WTC11 (cell line): ENCODE results near the gene SLC13A2. TPM values are rescaled to one million over a fixed set of nuclear protein-coding genes. Genes with fewer than 3 reads are reported as not detected.

Experiments
- ATAC-seq: fragments of 200-7000 bp; cut with Tn5 transposase; 2 replicates; pipeline ENCODE4 v1.10.0; 2021; ENCODE audit warnings: mild to moderate bottlenecking, moderate library complexity
- CTCF ChIA-PET: fragments of 300-600 bp; sonication (Branson Sonifier 250); formaldehyde crosslinking; loops from one replicate; lab custom pipeline; 2021; ENCODE audit warnings: antibody characterized with exemption; lab: Charles Lee
- POLR2A ChIA-PET: fragments of 350-600 bp; sonication (Branson Sonifier 250); formaldehyde crosslinking; loops from one replicate; lab custom pipeline; 2021; ENCODE audit warnings: antibody characterized with exemption; lab: Charles Lee
- DNase-seq: peaks from one replicate; pipeline ENCODE4 v3.0.0; 2021; ENCODE audit warnings: low spot score
- H3K27ac Mint-ChIP-seq: 2 replicates; pipeline ENCODE4 v1.8.0; 2021; ENCODE audit warnings: mixed read lengths
- H3K27me3 Mint-ChIP-seq: 2 replicates; pipeline ENCODE4 v1.8.0; 2021; ENCODE audit warnings: low read depth, mild to moderate bottlenecking, moderate library complexity, mixed read lengths
- H3K36me3 Mint-ChIP-seq: 2 replicates; pipeline ENCODE4 v1.8.0; 2021; ENCODE audit warnings: mixed read lengths
- H3K4me1 Mint-ChIP-seq: 2 replicates; pipeline ENCODE4 v1.8.0; 2022; ENCODE audit warnings: mixed read lengths
- H3K4me3 Mint-ChIP-seq: 2 replicates; pipeline ENCODE4 v1.8.0; 2021; ENCODE audit warnings: mild to moderate bottlenecking, moderate library complexity, mixed read lengths
- H3K9me3 Mint-ChIP-seq: 2 replicates; pipeline ENCODE4 v1.8.0; 2021; ENCODE audit warnings: mixed read lengths
- CREB1 ChIP-seq: sonication (generic); formaldehyde crosslinking; IDR thresholded peaks from 2 replicates; pipeline ENCODE4 v1.8.0; 2023; ENCODE audit warnings: mild to moderate bottlenecking, missing genetic modification reagents
- CREM ChIP-seq: sonication (generic); formaldehyde crosslinking; IDR thresholded peaks from 2 replicates; pipeline ENCODE4 v1.8.1; 2022; ENCODE audit warnings: mild to moderate bottlenecking, missing genetic modification reagents, moderate library complexity
- E2F1 ChIP-seq: sonication (generic); formaldehyde crosslinking; IDR thresholded peaks from 2 replicates; pipeline ENCODE4 v1.8.0; 2022; ENCODE audit warnings: mild to moderate bottlenecking, missing genetic modification reagents
- ELF4 ChIP-seq: sonication (generic); formaldehyde crosslinking; IDR thresholded peaks from 2 replicates; pipeline ENCODE4 v1.8.1; 2022; ENCODE audit warnings: low read depth, mild to moderate bottlenecking, moderate library complexity, missing genetic modification reagents
- ERG ChIP-seq: fragments of 250-450 bp; sonication (Bioruptor Pico); IDR thresholded peaks from 2 replicates; pipeline ENCODE4 v1.8.0; 2021; ENCODE audit warnings: mild to moderate bottlenecking
- ESRRA ChIP-seq: sonication (generic); formaldehyde crosslinking; IDR thresholded peaks from 2 replicates; pipeline ENCODE4 v1.8.1; 2022; ENCODE audit warnings: mild to moderate bottlenecking, missing genetic modification reagents, borderline replicate concordance
- GRHL2 ChIP-seq: fragments of 250-450 bp; sonication (Bioruptor Pico); IDR thresholded peaks from 2 replicates; pipeline ENCODE4 v1.8.0; 2022; ENCODE audit warnings: mild to moderate bottlenecking, moderate library complexity; ENCODE audit not compliant: insufficient replicate concordance, severe bottlenecking
- GTF2I ChIP-seq: fragments of 250-450 bp; sonication (Bioruptor Pico); conservative IDR thresholded peaks from 2 replicates; pipeline ENCODE4 v1.4.0; 2021; ENCODE audit warnings: mild to moderate bottlenecking
- HMGA2 ChIP-seq: fragments of 250-450 bp; sonication (Bioruptor Pico); IDR thresholded peaks from 2 replicates; pipeline ENCODE4 v1.4.0; 2021; ENCODE audit warnings: mild to moderate bottlenecking, moderate library complexity
- MAX ChIP-seq: sonication (generic); formaldehyde crosslinking; IDR thresholded peaks from 2 replicates; pipeline ENCODE4 v1.8.0; 2022; ENCODE audit warnings: mild to moderate bottlenecking, missing genetic modification reagents
- MXD4 ChIP-seq: fragments of 250-450 bp; sonication (Bioruptor Pico); IDR thresholded peaks from 2 replicates; pipeline ENCODE4 v1.8.0; 2021; ENCODE audit warnings: mild to moderate bottlenecking, moderate library complexity, borderline replicate concordance
- NR1H2 ChIP-seq: sonication (generic); formaldehyde crosslinking; IDR thresholded peaks from 2 replicates; pipeline ENCODE4 v1.9.0; 2021; ENCODE audit warnings: mild to moderate bottlenecking, moderate library complexity, missing genetic modification reagents
- NR2C2 ChIP-seq: sonication (generic); formaldehyde crosslinking; IDR thresholded peaks from 2 replicates; pipeline ENCODE4 v1.8.0; 2022; ENCODE audit warnings: mild to moderate bottlenecking, missing genetic modification reagents
- PRRX2 ChIP-seq: fragments of 250-450 bp; sonication (Bioruptor Pico); IDR thresholded peaks from 2 replicates; pipeline ENCODE4 v1.8.0; 2021; ENCODE audit warnings: mild to moderate bottlenecking
- SMAD3 ChIP-seq: sonication (generic); formaldehyde crosslinking; IDR thresholded peaks from 2 replicates; pipeline ENCODE4 v1.8.0; 2022; ENCODE audit warnings: missing genetic modification reagents, mild to moderate bottlenecking, borderline replicate concordance
- TCF7 ChIP-seq: sonication (generic); formaldehyde crosslinking; IDR thresholded peaks from 2 replicates; pipeline ENCODE4 v1.8.0; 2022; ENCODE audit warnings: mild to moderate bottlenecking, low read depth, missing genetic modification reagents, moderate library complexity
- TEAD1 ChIP-seq: sonication (generic); formaldehyde crosslinking; IDR thresholded peaks from 2 replicates; pipeline ENCODE4 v1.8.0; 2022; ENCODE audit warnings: mild to moderate bottlenecking, missing genetic modification reagents
- ZNF281 ChIP-seq: sonication (generic); formaldehyde crosslinking; IDR thresholded peaks from 2 replicates; pipeline ENCODE4 v1.8.0; 2023; ENCODE audit warnings: mild to moderate bottlenecking, missing genetic modification reagents
- ZNF423 ChIP-seq: fragments of 250-450 bp; sonication (Bioruptor Pico); IDR thresholded peaks from 2 replicates; pipeline ENCODE4 v2.1.2; 2022; ENCODE audit warnings: mild to moderate bottlenecking, moderate library complexity
- ZNF425 ChIP-seq: fragments of 250-450 bp; sonication (Bioruptor Pico); conservative IDR thresholded peaks from 2 replicates; pipeline ENCODE4 v1.9.0; 2021; ENCODE audit warnings: mild to moderate bottlenecking
- ZSCAN18 ChIP-seq: fragments of 250-450 bp; sonication (Bioruptor Pico); IDR thresholded peaks from 2 replicates; pipeline ENCODE4 v2.1.2; 2022; ENCODE audit warnings: mild to moderate bottlenecking, moderate library complexity
- total RNA-seq: library from RNA; stranded (reverse); gene quantifications from 3 replicates; pipeline ENCODE4 v1.2.3, GENCODE V29; 2021

The SLC13A2 gene
- total RNA-seq, 1 experiment from 2014 or later = not detected

GRCh38 chr17:28534740-28535375 is 61.4 kb downstream of the SLC13A2 start (continued):
- no peak for TF ChIP-seq ERG (CRISPR knock-in tag)
- TF ChIP-seq ESRRA (CRISPR knock-in tag) = no peak

GRCh38 chr17:28536532-28537218 is 63.2 kb downstream of the SLC13A2 start:
- Mint-ChIP-seq H3K27me3 (no peaks in the 10 kb centered on the region), H3K27ac (no peak overlapping the region), H3K4me1 (no peaks in the 10 kb centered on the region), H3K9me3 (no peaks in the 10 kb centered on the region), H3K4me3 (no peak overlapping the region), H3K36me3 (no peaks in the 10 kb centered on the region)
- ChIA-PET POLR2A (interaction anchor here (0.6 to 0.9 kb wide), 2 partner anchors 9 to 68 kb away, joined by 3 to 4 read pairs; no protein-coding TSS in a partner anchor), CTCF (interaction anchor here (0.9 to 1.9 kb wide), 8 partner anchors 9 to 156 kb away, joined by 3 to 12 read pairs (median 4); no protein-coding TSS in a partner anchor)
- ATAC-seq (no peak), DNase-seq (no peak)
- no peak for TF ChIP-seq MXD4
- TF ChIP-seq E2F1 (CRISPR knock-in tag) = no peak
- no peak for TF ChIP-seq TCF7
- TF ChIP-seq ZSCAN18 (CRISPR knock-in tag) = no peak
- no peak for TF ChIP-seq PRRX2 (CRISPR knock-in tag)
- TF ChIP-seq MAX (CRISPR knock-in tag) = no peak

- ATAC-seq (no peak), DNase-seq (no peak)
- H3K4me1 Mint-ChIP-seq = no peaks in the 10 kb centered on the region
- H3K36me3 Mint-ChIP-seq = no peaks in the 10 kb centered on the region
- H3K27me3 Mint-ChIP-seq = no peaks in the 10 kb centered on the region
- ChIA-PET CTCF (interaction anchor here (0.9 to 1.8 kb wide), 6 partner anchors 9 to 156 kb away, joined by 3 to 6 read pairs (median 4); no protein-coding TSS in a partner anchor), POLR2A (interaction anchor here (0.6 kb wide), 1 partner anchor 69 kb away, joined by 4 read pairs; no protein-coding TSS in a partner anchor)
- H3K4me3 Mint-ChIP-seq = no peak overlapping the region
- TF ChIP-seq HMGA2 (no peak), NR1H2 (CRISPR knock-in tag) (no peak), GRHL2 (no peak), ZNF281 (CRISPR knock-in tag) (no peak), ELF4 (CRISPR knock-in tag) (no peak), GTF2I (CRISPR knock-in tag) (no peak), CREM (no peak), CREB1 (CRISPR knock-in tag) (no peak), TEAD1 (CRISPR knock-in tag) (no peak), NR2C2 (CRISPR knock-in tag) (no peak), SMAD3 (no peak), ESRRA (CRISPR knock-in tag) (no peak), ZNF423 (CRISPR knock-in tag) (no peak), ZNF425 (CRISPR knock-in tag) (no peak)
- H3K9me3 Mint-ChIP-seq = no peaks in the 10 kb centered on the region
- no peak overlapping the region for H3K27ac Mint-ChIP-seq
These were observed 63.8 kb downstream of the SLC13A2 start for GRCh38 chr17:28537219-28537610.
